Hematopoietic multipotent progenitor cell treated with erythropoietin and hydrocortisone succinate and interleukin-3 and kit ligand, for 8 days (in vitro differentiated cells): Measurements from ENCODE around the gene GPR3.
A peak's percentile ranks its signal among the peaks of the same experiment; 100 is the strongest.
"Not testable (repeated sequence)": the region's sequence is repeated elsewhere in the genome, so short reads cannot be mapped to it uniquely, and the experiment has no call there.

Experiments
- DNase-seq: peaks from one replicate; pipeline ENCODE4 v3.0.0-alpha.2; 2015

Gene GPR3

DNA sequence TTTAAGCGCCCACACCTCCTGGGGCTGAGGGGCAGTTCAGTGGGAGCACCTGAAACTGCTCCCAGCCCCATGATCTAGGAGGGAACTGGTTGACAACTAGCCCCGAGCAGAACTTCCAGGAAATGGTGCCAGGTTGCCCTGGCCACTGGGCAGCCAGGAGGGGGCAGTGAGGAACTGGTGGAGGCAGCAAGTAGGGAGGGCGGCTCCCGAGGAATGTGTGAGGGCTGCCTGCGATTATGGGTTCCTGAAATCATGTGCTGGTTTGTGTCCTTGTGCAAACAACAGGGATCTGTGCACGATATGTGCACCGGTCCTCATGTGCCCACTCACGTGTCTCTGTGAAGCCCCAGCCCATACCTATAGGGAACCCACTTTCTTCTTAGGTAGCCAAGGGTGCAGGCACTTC is 9.9 kb downstream of the GPR3 start:
- DNase-seq = peak; percentile 70

DNA sequence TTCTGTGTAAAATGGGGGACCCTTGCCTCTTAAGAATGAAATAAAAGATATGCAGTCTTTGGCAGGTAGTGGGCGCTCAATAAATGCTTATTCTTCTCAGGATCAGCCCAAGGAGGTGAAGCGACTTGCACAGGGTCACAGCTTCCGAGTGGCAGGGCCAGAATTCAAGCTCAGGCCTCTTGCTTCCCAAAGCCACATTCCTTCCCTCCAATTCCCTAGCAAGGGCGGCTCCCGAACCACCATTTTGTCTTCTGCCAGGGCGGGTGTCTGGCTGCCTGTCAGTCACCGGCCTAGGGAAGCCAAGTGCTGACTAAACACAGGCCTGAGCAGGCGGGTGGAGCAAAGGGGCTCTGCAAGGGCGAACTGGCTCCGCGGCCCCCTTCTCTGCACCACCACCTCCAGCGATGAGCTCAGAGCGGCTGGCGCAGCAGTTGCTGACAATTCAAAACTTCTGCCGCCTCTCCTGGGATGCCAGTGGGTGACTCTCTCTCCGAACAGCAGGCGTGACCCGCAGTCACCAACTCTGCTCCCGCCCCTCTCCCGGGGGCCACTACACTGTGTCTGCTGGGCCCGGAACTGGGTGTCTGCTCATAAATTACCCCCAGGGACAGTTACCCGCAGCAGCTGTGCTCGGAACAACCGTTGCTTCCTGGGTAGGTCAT is 10.8 kb downstream of the GPR3 start:
- DNase-seq = peak; percentile 60

DNA sequence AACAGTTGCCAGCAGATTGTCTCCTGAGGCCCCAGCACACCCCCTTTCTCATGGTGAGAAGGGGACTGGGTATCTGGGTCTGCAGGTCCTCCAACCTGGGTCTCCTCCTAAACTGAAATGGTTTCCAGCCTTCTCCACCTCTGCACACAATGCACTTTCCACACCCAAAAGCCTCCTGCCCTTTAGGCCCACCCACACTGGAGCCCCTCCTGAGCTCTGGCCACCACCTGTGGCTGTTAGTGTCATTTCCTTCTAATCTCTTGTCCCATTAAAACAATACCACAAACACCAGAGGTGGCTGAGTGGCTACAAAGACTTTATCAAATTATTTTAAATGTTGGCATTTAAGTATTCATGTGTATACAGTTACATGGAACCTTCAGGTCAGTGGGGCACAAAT is 11.5 kb downstream of the GPR3 start:
- DNase-seq = no peak

DNA sequence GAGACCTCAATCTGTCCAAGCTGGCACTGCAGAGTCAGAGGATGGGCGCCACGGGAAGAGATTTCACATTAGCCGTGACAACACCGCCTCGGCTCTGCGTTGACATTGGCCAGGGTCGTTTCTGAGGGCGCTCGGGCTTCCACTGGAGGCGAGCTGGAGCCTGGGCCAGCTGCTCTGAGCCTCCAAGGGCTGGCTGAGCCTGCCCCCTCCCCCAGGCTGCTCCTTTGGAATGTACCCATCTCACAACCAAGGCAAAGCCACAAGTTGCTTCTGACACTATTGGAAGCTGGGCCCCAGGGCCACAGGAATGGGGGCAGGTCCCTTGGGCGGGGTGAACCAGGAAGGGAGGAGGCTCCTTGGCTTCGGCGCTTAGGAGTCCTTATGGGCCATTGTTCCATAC is 12.7 kb downstream of the GPR3 start:
- no peak for DNase-seq

DNA sequence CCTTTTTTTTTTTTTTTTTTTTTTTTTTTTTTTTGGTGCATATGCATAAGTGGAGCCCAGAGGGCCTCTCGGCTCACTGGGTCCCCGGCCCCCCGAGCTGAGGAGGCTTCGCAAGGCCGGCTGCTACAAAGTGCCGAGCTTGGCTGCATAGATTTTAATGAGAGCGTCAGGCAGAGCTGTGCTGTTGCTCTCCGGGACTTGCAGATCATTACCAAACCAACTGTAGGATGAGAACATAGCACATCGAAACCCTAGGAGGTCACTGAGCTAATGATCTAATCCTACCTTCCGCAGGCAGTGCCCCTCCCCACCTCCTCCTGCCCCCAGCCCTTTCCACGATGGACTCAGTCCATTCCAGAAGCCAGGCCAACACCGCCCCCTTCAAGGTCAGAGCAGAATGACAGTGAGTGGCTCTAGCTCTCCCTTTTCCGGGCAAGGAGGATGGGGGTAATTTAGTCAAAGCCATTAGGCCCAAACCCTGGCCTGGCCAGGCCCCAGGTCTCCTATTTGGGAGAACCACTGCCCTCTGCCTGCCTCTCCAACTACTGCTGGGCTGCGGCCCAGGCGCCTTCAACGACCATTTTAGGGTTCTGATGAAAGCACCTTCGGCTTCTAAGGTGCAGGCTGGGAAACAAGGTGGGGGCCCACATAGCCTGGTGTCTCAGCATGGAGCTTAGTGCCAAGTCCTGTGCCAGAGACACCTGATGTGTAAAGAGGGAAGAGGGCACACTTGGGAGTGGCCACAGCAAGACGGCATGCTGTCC is 13.4 kb downstream of the GPR3 start:
- not testable (repeated sequence) for DNase-seq

DNA sequence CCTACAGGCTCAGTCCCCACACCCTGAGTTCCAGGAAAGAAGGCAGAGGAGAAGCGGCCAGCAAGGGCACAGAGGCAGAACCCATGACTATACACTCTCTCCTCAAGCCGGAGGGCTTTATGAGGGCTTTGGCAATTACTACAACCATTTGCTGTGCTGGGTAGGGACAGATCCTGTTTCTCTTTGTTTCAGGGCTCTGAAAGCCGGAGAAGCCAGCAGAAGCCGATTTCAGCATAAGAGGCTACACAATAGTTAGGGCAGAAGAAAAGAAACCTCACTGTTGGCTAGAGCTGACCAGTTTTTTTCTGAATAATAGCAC is 13.9 kb downstream of the GPR3 start:
- DNase-seq = no peak

DNA sequence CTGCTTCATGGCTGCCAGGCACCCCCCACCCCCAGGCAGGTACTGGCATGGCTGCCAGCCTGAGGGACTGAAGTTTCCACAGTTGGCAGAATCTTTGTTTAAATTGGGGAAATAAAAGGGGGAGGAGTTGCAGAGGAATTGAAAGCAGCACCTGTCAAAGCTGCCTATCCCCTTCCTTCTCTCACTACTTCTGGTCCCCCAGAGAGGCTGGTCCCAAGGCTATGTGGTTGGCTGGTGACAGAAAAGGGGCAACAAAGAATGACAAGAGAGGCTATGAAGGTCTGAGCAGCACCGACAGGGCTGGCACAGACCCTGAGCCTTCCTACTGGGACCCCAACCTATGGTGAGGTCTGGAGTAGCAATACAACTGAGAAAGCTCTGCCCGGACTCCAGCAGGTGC is 14.4 kb downstream of the GPR3 start:
- DNase-seq = not testable (repeated sequence)

DNA sequence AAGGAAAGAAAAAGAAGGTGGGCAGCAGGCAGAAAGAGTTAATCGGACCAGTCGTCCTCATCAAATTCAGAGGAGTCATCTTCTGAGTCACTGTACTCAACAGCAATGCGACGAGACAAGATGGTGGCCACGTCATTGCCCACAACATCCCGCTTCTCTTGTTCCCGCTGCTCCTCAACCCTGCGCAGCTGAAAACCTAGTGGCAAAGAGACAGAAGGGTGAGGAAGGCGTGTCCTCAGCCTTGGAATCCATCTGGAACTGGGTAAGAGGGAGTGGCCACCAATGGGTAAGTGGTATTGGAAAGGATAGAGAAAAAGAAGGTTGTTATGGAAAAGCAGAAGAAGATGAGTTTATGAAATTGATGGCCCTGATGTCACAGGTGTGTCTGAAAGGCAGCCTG is 15.7 kb downstream of the GPR3 start:
- DNase-seq = no peak

DNA sequence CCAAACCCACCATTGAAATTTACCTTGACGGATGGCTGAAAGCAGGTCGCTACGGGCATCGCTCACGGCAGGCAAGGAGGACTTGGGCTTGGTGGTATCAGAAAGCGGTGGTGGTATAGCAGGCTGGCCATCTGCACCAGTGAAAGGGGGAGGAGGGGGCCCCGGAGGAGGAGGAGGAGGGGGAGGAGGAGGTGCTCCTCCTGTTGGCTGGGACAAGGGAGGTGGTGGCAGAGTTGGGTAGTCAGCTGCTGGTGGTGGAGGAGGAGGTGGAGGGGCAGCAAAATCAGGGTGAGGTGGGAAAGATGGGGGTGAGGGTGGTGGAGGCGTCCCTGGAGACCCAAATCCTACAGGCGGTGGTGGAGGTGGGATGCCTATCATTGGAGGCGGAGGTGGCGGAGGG is 17.2 kb downstream of the GPR3 start:
- no peak for DNase-seq

DNA sequence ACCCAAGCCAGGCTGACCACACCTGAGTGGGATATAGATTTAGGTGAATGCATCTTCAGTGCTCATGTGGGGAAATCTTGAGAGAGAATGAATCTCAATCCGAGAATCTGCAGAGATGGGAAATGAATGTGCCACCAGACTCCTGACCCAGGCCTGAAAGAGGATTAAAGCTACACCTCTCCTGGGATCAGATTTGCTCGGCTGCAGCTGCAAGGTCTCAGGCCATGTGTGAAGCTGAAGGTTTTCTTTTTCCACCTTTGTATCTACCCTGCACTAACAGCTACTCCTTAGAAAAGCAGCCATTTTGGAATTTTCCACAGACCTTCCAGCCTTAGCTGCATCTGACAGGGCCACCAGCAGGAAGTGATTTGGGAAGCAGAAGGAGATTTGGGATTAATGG is 18.3 kb downstream of the GPR3 start:
- no peak for DNase-seq

DNA sequence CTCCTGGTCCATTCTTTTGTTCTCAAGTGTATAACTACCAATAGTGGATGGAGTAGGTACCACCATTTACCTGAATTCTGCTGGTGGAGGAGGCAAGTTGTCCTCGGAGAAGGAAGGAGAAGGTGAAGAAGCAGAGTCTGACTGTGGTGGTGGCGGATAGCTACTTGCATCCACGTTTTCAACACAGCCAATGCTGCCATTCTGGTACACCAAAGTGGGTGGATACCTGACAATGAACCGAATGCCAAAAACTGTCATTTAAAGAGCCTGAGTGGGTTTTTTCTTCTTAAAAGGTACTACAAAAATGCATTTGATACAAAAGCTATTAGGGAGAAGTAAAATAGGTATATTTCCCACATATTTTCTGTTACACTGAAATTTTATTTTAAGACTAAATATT is 20.1 kb downstream of the GPR3 start:
- DNase-seq = no peak

DNA sequence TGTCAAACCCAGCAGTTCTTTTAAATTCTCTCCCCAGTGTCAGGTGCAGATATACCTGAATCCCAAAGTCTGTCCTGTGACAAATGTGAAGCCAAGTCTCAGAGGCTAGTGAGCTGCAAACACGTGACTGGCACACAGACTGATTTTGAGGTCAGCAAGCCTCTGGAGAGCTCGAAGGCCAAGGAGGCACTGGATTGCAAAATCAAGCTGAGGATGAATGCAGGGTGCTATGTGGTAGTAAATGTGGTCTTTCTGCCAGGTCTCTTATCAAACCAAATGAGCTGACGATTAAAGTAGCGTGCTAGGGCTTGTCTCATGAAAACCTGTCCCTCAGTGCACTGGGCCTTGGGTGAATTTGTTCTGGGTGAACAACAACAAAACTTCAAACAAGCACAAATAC is 20.6 kb downstream of the GPR3 start:
- DNase-seq = no peak

DNA sequence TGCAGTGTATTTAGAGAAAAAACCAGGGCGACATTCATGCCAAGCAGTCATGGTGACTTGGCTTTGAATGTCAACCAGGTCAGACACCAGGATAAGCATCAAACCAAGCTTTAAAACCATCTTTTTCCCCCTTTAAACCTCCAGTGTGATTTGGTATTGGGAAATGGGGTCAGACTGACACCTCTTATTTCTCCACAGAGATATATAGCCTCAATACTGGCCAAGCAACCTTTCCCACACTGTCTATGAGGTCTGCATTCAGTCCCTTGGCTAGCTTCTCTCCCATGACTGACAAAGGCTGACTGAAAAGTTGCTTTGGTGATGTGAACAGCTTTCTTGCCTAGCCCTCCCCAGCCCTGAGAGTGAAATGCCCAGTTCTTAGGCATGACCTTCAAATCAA is 21.7 kb downstream of the GPR3 start:
- DNase-seq = no peak

DNA sequence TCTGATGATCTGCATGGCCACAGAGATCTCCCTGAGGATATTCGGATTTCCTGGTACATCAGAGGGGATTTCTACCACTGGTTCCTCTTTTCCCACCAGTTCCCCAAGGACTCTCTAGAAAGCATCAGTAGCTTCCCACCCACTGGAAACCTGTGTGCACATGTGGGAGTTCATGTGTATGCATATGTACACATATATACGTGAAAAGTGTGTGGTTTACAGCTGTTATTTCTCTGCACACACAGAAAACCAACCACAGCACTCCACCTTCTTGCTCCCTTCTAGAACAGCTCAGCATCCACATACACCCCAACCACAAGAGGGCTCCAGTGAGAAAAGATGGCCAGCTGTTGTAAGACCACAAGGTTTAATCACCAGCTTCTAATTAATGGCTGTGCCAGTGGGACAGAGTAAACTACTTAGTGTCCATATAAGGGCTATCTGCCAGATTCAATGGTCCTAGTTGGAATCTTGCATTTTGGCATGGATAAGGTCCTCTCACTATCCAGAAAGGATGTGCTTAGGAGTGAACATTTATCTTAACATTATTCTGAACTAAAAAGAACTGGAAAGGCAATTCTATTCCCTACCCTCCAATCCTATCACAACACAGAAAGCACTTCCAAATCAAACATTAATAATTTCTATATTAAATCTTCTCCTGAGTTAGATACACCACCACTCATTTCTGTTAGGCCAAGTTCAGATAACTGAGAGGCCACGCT is 24.1 kb downstream of the GPR3 start:
- peak; percentile 88 for DNase-seq

DNA sequence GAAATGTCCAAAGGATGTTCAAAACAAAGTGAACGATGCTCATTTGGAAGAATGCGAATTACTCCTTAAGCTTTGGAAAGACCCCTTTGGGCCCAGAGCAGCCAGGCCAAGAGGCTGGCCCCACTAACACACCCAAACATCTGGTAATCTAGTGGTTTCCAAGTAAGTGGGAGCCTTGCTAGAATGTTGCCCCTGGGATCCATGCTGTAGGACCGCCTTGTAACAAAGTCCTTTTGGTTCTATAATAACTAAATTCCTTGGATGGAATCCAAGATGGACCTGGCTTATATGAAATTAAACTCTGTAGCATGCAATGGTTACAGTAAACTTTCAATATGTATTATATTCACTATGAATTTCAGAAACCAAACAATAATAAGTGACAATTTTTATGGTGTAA is 25.3 kb downstream of the GPR3 start:
- no peak for DNase-seq

DNA sequence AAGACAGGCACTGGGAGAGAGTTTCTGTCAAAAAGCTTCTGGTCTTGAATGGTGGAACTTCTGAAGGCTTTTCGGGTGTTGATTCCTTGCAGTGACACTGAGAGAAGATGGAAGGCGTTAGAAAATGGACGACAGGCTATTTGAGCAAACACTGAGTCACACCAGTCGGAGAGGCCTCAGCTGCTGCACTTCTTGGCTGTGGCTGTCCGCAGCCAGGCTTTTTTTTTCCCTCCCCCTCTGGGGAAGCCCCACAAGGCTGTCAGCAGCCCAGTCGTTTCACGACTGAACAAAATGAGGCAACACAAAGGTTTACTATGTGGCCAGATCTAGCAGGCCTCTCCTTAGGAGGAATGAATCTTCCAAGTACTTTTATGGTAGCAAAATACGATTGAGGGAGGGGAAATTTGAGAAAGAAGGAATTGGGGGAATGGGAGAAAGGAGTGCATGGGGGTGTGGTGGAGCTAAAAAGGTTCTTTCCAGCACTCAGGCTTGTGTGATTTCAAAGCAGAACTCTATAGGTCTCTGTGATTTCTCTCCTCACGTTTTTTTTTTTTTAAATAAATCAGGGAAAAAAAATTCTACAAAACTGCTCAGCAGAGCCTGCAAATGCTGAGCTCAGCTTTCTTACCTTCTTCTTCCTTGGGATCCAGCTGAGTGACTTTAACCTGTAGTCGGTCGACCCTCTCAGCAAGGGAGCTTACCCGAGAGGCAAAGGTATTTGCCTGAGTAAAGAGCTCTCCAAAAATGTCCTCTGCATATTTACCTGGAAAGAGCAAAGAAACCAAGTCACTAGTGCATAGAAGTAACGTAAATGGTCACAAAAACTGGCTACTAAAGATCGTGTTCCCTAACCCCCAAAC is 26.1 kb downstream of the GPR3 start:
- no peak for DNase-seq

DNA sequence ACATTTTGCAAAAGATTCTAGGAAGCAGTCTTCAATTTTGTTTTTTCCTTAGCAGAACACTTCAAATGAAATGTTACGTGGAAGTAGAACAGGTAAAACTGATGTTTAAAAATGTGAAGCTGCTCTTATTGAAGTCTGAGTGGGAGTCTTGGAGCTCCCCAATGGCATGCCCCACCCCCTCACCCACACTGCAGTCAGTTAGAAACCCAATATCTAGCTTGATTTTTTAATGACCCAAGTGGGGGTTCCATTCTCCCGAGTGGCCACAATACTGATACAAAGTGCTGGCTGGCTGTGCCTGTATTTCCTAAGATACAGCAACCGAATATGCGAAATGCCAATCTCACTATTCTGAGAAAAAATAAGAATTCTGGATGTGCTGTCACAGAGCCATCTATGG is 31.3 kb downstream of the GPR3 start:
- DNase-seq = no peak

DNA sequence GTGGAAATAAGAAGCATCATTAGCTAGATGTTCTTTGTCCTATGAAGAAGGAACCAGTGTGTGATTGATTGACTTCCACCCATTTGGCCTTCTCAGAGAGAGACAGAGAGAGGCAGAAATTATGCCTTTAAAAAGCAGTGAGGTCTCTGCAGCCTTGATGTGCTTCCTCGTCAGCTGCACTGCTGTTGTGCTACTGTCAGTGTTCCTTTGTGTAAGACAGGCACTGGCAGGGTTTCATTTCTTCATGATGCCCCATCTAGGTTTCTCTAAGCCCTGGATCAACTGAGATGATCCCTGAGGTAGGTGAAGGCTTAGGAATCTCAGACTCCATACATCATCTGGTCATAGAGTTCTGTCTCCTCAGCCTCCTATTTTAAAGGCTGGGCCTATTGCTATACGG is 34.9 kb downstream of the GPR3 start:
- DNase-seq = no peak

DNA sequence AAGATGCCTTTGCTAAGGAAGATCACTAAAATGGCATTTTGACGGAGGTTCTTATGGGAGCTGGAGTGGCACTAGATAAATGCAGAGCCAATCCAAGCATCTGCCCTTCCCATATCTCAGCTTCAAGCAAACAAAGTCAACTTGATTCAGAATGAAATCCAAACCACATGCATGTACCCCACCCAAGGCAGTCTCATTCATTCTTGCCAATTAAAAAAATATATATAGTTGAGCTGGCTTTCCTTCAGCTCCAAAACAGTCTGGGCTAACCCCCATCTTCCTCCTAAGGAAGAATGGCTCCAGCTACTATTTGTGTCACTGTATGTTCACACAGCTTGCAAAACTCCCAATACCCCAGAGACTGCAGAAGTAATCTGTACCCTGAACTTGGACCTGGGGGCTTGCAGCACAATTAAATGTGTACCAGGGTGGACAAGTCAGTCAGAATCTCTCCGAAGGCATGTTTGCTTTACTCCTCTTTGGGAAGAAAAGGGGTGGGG is 35.4 kb downstream of the GPR3 start:
- DNase-seq = no peak

DNA sequence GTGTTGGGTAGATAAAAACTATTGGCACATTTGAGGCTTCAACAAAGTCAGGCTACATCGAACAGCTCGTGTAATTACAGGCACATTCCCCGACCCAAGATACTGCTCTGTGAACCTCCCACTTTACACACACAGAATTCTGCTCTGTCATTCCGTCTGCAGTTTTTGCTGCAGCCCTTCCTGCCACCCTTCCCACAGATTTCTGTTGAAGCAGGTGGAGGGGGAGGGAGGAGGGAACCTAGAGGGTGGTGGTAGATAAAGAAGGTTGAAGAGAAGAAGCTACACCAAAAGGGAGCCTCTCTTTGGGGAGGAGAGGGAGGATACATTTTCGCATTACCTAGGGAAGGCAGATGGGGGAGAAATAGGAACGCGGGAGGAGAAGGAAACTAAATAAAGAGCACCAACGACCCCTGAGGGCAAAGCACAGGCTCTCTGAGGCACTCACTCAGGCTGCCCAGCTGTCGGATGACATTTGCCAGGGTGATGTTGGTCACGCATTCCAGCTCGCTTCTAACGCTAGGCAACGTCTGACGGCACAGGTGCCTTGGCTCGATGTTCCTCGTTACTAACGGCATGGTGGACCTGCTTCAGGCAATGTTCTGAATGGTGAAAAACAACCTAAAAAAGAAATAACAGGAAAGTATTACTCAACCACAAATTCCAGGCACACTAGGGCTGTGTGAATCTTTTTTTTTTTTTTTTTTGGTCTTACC is 36.0 kb downstream of the GPR3 start:
- DNase-seq = peak; percentile 85

DNA sequence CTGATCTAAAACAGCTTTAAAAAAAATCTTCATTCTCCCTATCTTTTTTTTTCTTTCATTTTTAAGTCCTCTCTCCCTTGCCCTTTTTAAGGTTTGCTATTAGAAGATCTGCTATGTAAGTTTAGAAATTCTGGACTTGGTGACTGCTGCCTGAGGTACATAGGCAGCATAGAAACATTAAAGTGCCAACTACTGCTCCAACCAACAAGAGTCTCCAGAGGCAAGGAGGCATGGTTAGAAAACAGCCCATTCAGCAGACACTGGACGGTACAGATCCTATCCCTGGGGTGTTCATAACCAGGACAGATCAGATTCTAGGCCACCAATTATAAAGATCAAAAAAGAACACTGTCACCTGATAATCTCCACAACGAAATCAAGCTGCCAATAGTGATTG is 36.6 kb downstream of the GPR3 start:
- no peak for DNase-seq

DNA sequence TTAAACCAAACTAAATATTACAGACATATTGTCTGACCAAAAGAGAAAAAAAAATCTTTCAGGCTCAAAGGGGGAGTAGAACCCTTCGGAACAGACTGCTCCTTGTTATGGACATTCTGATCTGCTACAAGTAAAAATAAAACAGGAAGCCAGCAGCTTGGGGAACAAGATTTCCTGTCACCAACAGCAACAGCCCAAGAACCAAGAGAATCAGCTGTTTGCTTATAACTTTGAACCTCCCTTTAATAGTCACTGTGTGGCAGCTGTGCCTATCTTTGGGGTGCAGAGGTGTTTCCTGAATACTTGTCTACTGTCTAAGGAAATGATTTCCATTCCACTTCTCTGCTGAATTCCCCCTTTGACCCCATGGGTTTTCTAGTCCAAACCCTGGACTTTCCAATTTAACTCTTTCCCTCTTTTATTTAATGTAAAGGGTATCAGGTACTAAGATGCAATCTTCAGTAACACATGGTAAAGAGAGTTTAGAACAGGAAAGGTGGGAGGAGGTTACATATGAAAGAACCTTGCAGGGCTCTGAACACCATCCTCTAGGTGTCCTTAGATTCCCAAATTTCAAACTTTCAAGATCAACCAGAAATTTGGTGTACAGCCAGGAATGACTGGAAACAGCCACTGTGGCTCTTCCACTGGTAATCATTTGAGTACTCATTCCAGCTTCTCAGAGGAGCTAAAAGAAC is 38.6 kb downstream of the GPR3 start:
- peak; percentile 71 for DNase-seq
